Hepatocyte (in vitro differentiated cells): Measurements from ENCODE around the gene KDF1.

Experiments
- EZH2 ChIP-seq: fragments of 200-600 bp; sonication (generic); IDR thresholded peaks from 2 replicates; pipeline ENCODE4 v1.6.1; 2016; ENCODE audit warnings: antibody characterized with exemption, mild to moderate bottlenecking, borderline replicate concordance
- EZH2phosphoT487 ChIP-seq: fragments of 200-600 bp; sonication (generic); IDR thresholded peaks from one replicate; pipeline ENCODE4 v1.6.1; 2018; ENCODE audit warnings: antibody characterized with exemption, mild to moderate bottlenecking, low read depth, moderate library complexity; ENCODE audit not compliant: unreplicated experiment, severe bottlenecking
- TF ChIP-seq, protein P1 (sequence below): fragments of 200-600 bp; sonication (generic); IDR thresholded peaks from 2 replicates; pipeline ENCODE4 v1.5.1; 2016; ENCODE audit warnings: antibody characterized with exemption, mild to moderate bottlenecking; ENCODE audit not compliant: poor library complexity

DNA sequence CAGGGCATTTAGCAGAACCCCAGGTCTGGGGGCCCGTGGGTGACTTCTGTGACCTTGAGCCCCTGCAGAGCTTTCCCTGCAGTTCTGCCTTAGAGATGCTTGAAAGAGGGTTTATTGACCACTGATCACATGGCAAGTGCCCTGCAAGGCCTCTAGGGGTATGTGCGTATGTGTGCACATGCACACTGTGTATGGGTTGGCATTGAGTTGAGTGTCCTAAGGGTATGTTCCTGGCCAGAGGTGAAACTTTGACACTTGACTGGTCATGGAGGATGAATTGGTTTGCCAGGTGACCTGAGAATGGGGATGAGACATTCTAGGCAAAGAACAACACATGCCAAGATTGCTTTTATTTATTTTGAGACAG lies 21.6 kb downstream of the KDF1 start:
- TF ChIP-seq EZH2phosphoT487: no peak
- TF ChIP-seq, protein P1, sequence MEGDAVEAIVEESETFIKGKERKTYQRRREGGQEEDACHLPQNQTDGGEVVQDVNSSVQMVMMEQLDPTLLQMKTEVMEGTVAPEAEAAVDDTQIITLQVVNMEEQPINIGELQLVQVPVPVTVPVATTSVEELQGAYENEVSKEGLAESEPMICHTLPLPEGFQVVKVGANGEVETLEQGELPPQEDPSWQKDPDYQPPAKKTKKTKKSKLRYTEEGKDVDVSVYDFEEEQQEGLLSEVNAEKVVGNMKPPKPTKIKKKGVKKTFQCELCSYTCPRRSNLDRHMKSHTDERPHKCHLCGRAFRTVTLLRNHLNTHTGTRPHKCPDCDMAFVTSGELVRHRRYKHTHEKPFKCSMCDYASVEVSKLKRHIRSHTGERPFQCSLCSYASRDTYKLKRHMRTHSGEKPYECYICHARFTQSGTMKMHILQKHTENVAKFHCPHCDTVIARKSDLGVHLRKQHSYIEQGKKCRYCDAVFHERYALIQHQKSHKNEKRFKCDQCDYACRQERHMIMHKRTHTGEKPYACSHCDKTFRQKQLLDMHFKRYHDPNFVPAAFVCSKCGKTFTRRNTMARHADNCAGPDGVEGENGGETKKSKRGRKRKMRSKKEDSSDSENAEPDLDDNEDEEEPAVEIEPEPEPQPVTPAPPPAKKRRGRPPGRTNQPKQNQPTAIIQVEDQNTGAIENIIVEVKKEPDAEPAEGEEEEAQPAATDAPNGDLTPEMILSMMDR: no peak
- TF ChIP-seq EZH2: no peak
